NCI-H2171 treated with DMSO at 0.1 percent for 48 hours (cell line): ENCODE results near the gene HS6ST3.

Experiments
- DNase-seq: peaks from one replicate; lab custom pipeline; 2025; lab: John Stamatoyannopoulos, UW

HS6ST3 gene

DNA sequence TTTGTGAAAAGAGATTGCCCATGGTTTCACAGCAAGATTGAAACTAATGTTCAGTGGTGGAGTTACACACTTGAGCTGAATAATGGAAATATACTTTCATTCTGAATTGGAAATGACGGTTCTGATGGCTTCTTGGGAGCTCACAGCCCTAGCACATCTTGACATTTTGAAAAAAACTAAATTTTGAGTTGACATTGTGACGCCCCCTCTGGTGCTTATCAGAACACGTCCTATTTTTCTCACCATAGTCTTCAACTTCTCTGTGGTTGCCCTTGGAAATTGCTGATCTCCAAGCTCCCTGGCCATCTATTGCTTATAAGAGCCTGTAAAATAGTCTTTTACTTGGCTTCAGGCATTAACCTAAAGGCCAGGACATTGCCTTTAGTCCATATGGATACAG, 702.3 kb downstream of the HS6ST3 start:
- DNase-seq, result no peak

DNA sequence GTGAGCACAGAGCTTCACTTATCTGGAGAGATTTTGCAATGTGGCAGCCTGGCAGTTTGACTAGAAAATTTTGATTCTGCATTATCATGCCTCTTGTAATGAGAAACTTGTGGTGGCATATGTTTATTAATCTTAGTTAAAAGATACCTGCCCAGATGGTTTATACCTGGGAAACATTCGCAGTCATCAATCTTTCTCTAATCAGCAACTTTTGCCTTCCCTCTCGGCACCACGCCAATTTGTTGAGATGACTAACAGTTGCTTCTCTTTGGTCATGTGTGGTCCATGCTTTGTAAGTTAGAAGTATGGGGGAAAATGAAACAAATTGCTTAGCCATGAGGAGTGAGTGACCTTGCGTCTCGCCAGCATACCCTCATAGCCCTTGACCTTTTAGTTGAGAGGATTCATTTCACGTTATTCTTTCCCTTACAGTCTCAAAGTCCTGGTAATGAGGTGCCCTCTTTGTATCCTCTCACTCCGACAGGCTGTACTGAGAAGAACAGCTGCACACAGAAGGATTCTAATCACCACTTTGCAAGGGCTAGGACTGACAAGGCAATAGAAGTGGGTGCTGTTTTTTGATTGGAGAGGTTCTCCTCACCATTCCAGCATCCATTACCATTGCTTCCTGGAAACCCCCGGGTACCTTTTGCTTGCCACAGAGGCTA, 703.0 kb downstream of the HS6ST3 start:
- peak; percentile 88 for DNase-seq

DNA sequence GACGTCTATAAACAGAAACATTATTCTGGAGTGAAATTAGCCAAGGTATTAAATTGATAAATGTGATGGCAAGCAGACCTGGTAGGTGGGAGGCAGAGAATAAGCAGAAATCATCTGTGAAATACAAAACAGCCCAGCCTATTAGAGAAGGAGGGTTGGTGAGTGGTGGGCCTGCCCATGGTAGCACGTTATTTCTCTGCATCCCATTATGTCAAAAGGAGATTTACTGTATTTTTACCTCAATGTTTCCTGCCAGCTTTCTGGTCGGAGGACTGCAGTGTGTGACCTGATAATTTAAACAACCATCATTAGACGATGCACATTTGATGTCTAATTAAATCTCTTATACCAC, 703.5 kb downstream of the HS6ST3 start:
- DNase-seq, result no peak

DNA sequence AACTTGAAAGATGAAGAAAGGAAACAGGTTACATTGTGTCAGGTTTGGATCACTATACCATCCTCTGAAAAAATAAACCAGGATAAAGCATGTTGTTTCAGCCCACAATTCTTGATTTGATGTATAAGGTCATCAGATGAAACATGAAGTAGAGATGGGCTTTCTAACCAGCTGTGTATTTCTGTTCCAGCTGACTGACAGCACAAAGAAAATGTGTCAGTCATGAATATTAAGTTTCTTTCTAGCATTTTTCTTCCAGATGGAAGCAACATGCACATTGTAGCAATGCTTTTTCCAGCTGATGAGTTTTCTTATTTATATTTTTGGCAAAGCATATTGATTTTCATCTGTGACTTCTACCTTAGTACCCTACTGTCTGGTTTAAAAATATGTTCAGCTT, 704.8 kb downstream of the HS6ST3 start:
- peak; percentile 75 for DNase-seq

DNA sequence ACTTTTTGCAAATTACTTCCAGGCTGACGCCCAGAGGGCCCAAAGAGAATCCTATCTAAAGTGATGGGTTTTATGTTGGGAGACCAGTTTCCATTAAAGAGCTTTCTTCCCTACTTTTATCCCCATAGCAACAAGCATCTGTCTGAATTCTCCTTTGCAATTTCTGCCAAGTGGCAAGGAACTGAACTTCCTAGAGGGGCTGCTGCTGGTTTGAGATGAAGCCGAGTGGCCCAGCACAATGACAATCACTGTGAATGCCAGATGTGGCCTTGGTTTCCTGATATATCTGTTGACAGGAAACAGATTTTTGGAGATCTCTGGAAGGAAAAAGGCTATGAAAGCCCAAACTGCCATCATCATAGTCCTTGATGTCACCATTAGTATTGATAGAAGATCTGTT, 705.8 kb downstream of the HS6ST3 start:
- no peak for DNase-seq

DNA sequence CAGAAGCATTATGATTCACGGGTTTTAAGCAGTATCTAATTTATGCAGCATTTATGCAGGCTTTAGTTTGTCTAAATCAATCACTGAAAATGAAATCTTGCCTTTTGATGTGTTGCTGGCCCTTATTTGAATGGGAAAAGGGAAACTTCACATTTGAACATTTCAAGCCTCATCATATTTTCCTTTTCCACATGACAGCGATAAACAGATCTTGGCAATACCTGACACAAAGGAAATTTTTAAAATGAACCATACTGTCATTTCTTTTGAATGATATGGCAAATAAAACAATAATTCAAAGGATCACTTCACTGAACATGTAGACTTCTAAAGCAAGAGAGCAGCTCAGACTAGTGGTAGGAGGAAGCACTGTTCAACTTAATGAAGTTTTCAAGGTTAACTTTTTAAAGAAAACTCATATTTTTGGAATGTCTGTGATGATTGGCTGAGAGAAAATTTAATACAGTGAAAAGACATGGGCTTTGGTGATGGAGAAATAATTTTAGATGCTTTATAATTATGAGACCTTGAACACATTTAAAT, 706.3 kb downstream of the HS6ST3 start:
- DNase-seq, result peak; percentile 16

DNA sequence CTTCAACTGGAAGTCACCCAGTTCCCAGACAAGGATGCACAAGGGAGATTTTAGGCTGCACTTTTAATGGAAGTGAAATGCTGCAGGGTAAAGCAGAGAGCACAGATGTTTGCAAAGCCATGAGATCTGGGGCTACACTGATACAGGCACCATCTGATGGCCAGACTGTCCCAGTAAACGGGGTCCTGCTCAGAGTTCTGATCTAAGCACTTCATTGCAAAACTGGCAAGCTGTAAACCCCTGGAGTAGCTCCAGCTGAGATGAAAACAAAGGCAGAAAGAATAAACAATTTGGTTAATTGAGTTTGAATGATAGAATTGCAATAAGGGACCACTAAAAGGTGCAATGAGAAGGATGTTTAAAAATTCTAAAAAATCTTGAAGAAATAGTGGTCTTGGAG, 707.2 kb downstream of the HS6ST3 start:
- DNase-seq, result peak; percentile 43

DNA sequence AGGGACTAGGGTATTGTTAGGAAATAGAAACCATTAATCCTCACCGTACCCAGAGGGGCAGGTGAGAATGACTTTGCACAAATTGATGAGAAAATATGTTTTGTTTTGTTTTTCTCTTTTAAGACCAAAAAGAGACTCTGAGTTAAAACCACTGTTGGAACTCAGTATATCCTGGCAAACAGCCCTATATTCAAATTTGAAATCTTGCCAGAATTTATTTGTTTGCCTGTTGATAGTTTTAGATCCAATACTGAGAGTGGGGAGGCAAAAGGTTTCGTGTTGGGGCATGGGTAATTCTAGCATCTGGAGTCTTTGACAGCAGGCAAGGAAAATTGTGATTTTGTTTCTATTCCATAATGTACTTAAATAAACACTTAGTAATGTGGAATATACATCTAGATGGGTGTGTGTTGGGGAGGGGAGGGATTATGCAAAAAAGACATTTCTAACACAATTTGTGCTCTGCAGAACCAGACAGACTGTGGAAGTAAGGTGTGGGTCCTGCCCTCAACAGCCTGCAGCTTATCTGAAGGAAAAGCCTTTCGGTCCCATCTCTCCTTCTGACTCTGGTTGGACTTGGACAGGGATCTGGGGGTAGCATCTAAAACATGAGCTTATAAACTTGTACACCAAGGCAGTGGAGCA, 713.7 kb downstream of the HS6ST3 start:
- peak; percentile 58 for DNase-seq

DNA sequence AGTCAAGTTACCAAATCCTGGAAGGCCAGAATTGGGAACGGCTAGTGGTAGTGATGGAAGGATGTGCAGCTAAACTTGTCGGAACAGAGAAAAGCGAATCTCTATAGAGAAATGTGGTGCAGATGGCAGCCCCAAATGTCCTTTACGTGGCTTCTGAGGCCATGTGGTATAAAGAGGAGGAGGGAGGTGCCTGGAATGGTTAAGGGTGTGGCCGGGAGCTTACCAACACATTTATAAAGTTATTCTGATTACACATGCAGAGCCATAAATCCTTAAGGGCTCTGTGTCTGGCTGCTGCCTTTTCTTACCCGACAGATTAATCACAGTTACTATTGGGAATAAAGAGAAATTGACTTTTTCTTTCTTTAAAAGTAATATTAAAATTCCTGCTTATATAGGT, 714.3 kb downstream of the HS6ST3 start:
- peak; percentile 75 for DNase-seq

DNA sequence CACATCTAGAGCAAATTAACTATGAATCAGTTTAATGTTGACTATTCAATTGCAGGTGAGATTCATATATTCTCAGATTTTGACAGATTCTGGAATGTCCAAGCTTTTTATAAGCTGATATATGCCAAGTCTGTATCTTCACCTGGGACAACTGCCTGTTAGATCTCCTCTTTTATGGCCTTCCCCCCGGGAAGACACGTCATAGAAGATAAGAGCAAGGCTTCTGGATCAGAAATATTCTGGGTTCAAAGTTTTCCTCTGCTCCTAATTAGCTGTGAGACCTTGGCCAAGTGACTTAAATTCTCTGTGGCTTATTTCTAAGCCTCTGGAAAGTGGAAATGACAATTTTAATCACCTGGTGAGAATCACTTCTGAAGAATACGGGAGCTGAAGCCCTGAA, 716.8 kb downstream of the HS6ST3 start:
- DNase-seq, result no peak

DNA sequence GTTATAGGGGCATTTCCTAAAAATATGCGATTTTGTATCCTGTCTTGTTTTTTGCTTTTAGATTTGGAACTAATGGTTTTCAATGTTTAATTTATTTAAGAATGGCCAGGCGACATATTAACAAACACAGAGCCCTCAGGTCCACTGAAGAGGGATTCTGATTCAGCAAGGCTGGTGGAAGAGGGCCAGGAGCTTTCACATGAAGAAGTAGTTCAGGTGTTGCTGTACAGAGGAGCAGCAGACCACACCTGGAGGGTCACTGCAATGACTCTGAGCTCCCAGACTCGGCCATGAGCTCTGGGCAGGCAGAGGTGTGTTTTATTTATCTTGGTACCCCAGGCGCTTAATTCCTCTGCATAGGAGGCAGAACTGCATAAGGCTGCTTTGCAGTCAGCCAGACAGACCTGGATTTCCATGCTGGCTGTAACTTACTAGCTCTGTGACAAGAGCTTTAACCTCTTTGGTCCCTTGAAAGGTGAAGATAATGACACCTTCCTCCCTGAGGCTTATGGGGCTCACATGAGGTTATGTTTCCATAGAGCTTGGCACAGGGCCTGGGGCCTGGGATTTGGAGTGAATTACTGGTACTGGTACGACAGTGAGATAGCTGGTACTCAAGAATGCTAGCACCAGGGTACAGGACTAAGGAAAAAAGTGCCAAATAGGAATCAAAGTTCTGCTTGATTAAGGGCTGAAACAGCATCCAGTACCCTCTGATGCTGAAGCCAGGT, 719.6 kb downstream of the HS6ST3 start:
- DNase-seq, result no peak

DNA sequence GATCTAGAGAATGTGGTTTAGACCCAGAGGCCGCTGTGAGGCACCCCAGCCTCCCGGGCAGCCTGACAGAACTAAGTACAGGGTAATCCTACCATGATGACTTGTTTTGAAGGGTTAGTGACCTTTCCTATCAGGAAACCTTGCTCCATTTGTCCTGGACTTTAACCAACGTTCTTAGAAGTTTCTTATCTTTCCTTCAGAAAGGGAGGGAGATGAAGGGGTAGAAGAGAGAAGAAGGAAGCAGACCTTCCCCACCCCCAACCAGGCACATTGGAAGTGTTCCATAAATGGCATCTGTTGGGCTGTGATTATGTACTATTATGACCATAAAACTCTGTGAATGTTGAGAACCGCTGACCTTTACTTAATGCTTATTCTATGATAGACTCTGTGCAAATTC, 720.2 kb downstream of the HS6ST3 start:
- no peak for DNase-seq

DNA sequence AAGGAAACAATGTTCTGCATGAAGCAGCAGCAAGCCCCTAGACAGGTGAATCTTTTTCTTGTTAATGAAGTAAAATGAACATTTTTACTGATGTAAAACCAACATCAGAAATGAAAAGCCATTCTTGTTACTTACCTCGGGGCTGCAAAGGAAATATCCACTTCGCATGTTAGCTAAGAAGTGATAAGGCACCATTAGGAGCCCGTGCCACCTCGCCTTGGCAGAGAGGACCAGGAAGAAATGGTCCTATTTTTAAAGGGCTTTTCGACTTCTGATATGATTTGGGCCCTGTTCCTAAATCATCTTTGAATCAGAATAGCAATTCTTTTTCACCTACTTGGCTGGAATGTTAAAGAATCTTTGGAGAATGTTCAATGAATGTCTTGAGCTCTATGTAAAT, 721.1 kb downstream of the HS6ST3 start:
- DNase-seq, result no peak

DNA sequence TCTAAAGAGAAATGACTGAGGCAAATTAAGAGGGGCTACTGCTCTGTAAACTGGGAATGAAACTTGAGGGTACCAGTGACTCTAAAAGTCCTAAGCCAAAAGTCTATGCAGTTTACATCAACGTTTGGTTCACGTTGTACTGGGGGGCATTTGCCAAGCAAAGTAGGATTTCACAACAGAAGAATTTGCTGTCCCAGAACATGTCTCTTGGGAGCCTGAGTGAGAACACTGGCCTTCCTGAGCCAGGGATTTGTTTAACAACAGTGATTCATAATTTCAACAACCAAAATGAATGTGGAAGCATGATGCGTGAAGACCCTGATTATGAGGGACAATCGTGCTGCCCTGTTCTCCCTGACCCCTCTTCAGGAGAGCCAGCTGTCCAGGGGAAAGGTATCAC, 726.4 kb downstream of the HS6ST3 start:
- DNase-seq, result no peak

DNA sequence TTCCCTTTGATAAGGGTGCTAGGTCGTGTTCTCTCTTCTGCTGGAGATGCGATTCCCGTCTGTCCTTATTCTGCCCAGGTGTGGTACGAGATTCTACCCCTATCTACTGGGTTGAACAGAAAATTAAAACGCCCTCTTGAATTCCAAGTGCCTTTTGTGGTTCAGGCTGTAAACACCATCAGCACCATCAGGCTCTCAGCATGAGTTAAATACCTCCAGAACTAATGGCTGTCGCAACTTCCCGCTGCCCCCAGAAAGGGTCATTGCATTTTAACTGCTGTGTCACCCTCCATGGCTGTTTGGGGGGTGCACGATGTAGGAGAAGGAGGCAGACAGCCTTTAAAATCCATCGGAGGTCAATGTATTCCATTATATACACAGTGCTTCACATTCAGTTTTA, 727.0 kb downstream of the HS6ST3 start:
- DNase-seq, result peak; percentile 64

DNA sequence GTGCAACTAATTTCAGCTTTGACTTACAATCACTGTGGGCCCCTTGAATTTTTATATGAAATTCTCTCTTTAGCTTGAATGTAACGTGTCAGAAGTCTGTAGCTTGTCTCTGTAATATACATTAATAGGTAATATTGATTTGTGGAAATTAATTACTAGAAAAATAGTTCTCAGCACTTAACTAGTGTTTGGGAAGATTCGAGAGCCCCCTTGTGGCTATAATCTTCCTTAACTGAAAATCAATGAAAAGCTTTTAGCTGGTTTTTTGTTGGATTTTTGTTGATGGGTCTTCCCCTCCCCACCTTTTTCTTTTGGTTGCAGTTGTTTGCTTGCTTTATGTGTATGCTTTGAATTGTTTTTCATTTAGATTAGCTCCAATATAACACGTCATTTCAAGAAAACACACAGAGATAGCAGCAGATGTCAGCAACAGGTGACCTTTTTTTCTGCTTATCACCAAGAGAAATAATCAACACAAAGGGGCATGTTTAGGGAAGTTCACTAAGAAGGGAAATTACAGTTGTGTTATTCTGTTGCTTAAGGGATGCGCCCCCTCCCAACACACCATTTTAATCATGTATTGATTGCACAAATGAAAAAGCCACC, 727.5 kb downstream of the HS6ST3 start:
- DNase-seq, result peak; percentile 56

DNA sequence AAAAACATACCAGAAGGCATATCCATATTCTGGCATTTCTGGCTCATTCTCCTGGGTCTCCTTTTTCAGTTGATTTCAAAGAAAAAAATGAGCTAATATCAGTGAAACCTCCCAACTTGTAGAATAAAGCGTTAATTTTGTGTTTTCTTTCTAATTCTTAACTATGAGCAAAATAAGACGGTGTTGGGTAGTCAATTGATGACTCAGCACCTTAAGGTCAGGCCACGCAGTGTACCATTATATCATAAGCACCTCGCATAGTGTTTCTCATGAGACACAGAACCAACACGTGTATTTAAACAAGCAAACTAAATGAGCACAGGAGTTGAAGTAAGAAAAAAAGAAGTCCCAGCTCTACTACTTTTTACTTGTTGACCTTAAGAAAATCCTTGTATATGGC, 729.5 kb downstream of the HS6ST3 start:
- DNase-seq, result no peak

DNA sequence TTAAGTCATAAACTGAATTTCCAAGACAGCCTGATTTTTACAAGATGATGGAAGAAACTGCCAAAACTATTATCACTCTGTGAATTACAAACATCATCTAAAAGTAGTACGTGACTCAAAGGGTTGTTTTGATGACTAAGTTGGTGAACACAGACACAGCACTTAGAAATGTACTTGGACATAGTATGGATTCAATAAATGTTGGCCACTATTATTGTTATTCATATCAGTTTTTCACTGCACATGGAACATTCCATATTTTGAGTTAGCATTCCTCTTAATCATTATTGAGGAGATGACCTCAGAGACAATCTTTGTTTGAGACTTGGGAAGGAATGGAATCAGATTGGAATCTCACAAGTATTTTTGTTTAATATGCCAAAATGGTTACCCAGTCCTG, 731.5 kb downstream of the HS6ST3 start:
- no peak for DNase-seq

DNA sequence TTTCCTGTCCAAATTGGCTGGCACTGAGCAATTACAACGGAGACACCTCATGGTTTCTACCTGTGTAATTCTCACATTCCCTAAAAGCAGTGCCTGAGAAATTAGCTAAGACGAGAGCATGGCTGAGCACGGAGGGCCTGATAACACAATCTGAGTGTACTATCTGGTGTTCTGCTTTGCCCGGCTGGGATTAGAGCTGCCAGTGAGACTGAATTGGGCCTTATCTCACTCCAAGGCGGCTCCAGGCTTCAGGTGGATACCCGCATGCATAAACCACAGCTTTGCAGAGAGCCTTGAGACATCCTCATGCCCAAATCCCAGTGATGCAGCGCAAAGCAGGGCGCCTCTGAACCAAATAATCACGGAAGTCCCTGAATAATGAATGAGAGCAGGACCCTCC, 732.1 kb downstream of the HS6ST3 start:
- no peak for DNase-seq

DNA sequence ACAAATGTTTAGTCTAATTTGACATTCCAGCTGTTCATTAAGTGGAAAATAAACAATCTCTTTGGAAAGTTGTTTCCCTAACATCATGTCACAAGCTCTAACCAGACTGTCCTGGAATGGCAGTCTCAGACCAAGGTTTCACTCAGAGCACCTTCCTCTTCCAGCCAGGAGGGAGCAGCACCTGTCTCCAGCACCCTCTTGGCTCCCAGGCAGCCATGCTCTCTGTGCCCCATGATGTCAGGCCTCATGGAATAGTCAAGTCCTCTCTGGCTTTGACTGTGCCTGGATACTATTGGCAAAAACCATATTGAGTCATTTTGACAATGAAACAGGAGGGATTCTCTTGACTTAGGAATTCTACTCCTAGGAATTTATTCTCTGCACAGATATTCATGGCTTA, 733.0 kb downstream of the HS6ST3 start:
- DNase-seq, result peak; percentile 10

DNA sequence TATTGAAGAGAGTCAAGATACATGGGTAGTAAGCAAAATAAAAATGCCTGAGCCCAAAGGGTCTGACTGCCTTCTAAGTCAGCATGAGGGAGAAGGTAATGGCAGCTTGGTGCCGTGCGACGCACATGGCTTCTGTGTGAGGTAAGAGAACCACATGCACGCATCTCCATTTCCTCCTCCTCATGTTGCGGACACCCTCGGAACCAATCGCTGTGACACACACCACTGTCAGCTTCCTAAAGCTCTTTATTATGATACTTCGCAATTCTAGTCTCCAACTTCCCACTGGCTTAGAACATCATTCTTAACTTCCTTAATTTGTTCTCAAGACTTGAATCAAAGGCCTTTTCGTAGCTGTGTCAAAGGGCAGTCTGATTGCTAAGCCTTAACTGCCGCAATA, 734.2 kb downstream of the HS6ST3 start:
- no peak for DNase-seq

DNA sequence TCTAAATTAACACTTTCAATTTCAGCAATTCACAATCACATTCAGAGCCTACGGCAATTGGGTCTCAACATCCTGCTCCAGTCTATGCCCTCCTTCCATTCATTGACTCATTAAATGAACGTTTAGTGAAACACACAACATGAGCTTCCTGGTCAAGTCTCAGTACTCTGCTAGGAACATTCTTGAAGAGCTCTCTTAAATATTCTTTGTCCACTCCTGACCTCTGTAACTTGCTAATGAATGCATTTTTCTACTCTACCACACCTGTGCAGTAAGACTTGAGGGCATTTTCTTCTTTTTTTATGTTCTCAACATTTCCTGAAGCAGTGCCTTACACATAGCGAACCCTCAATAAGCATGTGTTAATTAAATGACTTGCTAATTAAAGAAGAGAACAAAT, 735.7 kb downstream of the HS6ST3 start:
- no peak for DNase-seq

DNA sequence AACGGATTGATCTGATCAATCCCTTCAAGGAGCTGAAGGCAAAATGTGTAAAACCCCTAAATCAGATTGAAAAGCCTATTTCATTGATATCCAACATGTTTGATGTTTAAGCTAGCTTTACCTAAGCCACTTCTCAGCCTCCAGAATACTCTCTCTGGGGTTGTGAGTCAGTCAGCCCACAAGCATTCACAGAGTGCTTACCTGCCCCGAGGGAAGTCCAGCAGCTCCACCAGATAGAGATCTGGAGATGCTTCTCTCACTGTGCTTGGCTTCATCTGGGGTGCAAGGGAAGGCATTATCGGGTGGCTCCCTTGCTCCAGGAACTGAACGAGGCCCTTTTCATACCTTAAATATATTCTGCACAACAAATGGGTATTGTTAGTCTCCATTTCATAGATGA, 744.7 kb downstream of the HS6ST3 start:
- no peak for DNase-seq
